OCI-LY3 (cell line): ENCODE data around the gene SEMA6D.

Experiments used
- CTCF ChIP-seq: fragments of 200-600, 300-600 bp; sonication (generic); IDR thresholded peaks from 2 replicates; pipeline ENCODE4 v1.5.1; 2014; ENCODE audit warnings: antibody characterized with exemption, low read length, low read depth
- EZH2phosphoT487 ChIP-seq: fragments of 200-600 bp; shearing (Covaris generic); IDR thresholded peaks from 2 replicates; pipeline ENCODE4 v1.6.1; 2018; ENCODE audit warnings: antibody characterized with exemption, mixed run types, low read depth

DNA sequence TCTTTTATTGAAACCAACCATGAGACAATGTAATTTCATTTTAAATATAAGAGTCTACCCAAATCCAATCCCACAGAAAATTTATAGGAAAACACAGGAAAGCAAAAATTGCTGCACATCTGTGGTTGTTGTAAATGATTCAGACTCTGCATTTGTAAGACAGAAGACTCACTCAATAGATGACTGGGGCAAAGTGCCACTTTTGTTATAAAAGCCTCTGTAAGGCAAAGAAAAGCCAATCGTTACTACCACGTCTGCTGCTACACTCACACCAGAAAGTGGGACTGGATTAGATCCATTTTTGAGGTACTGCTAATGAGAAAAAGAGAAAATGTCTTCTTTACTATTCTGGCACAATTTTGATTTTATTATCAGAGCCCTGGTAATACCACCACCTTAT is 74.9 kb downstream of the SEMA6D start:
- TF ChIP-seq CTCF, result no peak
- TF ChIP-seq EZH2phosphoT487, result no peak
